HEK293 (cell line): ENCODE data around the gene ANK2.

Source experiments
- CTCF ChIP-seq: fragments of 450-650 bp; formaldehyde crosslinking; IDR thresholded peaks from 2 replicates; pipeline ENCODE4 v1.5.1; 2016; ENCODE audit warnings: missing biosample characterization, missing genetic modification characterization
- TF ChIP-seq, protein P1 (sequence below): fragments of 450-650 bp; formaldehyde crosslinking; optimal IDR thresholded peaks from 2 replicates; pipeline ENCODE3; 2016; ENCODE audit warnings: missing biosample characterization, mild to moderate bottlenecking, missing genetic modification characterization

GRCh38 chr4:113322736-113323135 is 273.3 kb downstream of the ANK2 start:
- TF ChIP-seq CTCF (tag by site-specific recombination), result no peak
- TF ChIP-seq, protein P1, sequence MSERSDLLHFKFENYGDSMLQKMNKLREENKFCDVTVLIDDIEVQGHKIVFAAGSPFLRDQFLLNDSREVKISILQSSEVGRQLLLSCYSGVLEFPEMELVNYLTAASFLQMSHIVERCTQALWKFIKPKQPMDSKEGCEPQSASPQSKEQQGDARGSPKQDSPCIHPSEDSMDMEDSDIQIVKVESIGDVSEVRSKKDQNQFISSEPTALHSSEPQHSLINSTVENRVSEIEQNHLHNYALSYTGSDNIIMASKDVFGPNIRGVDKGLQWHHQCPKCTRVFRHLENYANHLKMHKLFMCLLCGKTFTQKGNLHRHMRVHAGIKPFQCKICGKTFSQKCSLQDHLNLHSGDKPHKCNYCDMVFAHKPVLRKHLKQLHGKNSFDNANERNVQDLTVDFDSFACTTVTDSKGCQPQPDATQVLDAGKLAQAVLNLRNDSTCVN (tag by site-specific recombination), result no peak
